ENCODE measurements around the gene MAP7D1.
"Not testable (repeated sequence)": the region's sequence is repeated elsewhere in the genome, so short reads cannot be mapped to it uniquely, and the experiment has no call there.

MAP7D1 gene

DNA sequence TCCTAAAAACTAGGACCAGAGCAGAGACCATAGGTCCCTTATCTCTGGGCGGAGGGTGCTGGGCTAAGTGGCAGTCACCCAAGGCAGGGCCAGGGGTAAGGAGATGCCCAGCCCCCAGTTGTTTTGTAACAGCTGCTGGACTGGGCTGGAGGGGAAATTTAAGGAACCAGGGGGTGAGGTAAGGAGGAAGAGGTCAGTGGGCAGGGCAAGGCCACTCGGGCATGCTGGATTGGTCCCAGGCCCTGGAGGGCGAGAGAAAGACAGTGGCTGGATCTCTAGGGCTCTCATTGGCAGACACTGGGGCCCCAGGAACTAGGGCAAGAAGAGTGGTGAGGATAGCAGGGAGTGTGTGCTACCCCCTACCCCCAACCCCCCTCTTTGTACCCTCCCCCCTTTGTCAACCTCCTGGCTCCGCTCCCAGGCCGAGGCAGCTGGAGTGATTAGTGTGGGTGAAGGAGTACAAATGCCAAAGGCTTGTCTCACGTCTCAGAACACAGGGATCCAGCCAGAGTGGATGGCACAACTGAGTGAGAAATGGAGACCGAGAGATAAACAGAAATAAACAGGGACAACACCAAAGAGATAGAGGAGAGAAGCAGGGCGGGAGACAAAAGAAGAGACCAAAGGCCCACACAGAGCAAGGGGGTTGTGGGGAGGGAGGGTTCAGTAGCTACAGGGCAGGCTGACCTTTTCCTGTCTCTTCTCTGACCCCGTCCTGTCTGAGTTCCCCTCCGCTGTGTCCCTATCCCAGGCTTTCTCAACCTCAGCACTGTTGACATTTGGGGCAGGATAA, 47.8 kb downstream of the MAP7D1 start:
- no peak for DNase-seq (ENCODE audit: low spot score)

DNA sequence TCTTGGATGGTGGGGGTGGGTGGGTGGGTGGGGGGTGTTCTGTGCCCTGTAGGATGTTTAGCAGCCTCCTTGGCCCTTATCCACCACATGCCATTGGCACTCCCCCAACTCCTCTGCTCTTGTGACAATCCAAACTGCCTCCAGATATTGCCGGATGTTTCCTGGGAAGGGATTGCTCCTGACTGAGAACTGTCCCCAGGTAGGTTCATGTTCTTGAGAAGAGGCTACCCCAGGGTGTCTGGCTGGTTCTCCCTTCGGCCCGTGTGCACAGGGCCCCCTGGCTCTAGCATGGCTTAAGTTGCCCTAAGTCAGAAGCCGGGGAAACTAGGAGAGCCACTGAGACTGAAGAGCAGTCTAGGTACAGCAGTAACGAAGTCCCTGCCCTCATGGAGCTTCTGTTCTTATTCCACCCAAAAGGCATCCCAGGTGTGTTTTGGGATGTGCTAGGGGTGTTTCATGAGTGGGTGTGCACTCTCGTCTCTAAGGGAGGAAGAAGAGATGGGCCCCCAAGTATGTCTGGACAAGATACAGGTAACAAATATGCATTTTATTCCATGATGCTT, 48.5 kb downstream of the MAP7D1 start:
- DNase-seq (ENCODE audit: low spot score) = no peak

DNA sequence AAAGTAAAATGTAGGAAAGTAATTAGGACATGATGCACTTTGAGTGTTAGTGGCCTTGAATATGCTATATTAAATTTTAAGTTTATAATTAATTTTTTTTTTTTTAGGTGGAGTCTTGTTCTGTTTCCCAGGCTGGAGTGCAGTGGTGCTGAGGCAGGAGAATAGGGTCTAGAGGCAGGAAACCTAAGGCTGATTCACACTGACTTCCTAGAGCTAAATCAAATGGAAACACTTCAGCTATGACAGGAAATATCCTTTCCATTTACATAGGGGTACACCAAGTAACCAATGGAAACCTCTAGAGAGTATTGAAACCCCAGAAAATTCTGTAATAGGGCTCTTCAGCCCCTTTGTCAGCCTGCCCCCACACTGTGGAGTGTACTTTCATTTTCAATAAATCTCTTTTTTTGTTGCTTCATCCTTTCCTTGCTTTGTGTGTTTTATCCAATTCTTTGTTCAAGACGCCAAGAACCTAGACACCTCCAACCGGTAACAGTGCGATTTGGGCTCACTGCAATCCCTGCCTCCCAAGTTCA, 50.4 kb downstream of the MAP7D1 start:
- no peak for DNase-seq (ENCODE audit: low spot score)

GRCh38 chr1:36207339-36207738, 51.4 kb downstream of the MAP7D1 start:
- no peak for DNase-seq (ENCODE audit: low spot score)

- no peak for DNase-seq (ENCODE audit: low spot score)
Measured at GRCh38 chr1:36208978-36209703, 53.2 kb downstream of the MAP7D1 start.

GRCh38 chr1:36211307-36211706, 55.3 kb downstream of the MAP7D1 start:
- no peak for DNase-seq (ENCODE audit: low spot score)

- DNase-seq (ENCODE audit: low spot score) = no peak
Measured at GRCh38 chr1:36211841-36212240, 55.9 kb downstream of the MAP7D1 start.

DNA sequence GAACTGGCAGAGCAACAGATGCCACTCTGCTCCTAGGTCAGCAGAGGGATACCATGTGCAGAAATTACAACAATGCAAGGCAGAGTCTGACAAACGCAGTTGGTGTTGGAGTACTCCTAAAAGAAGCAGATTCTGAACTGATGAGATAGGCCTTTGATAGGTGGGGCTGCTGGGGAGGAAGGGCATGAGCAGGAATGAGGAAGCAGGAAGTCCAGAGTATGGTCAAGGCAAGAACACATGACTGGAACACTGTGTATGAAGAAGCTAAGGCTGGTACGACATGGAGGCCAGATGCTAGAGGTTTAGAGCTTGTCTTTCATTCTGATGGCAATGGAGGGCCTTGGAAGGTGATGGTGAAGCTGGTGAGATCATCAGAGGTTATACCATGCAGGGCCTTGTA, 56.8 kb downstream of the MAP7D1 start:
- DNase-seq (ENCODE audit: low spot score) = no peak

- DNase-seq (ENCODE audit: low spot score) = no peak
Measured at GRCh38 chr1:36217670-36218069, 61.7 kb downstream of the MAP7D1 start.

GRCh38 chr1:36221901-36222300, 65.9 kb downstream of the MAP7D1 start:
- DNase-seq (ENCODE audit: low spot score) = not testable (repeated sequence)

DNA sequence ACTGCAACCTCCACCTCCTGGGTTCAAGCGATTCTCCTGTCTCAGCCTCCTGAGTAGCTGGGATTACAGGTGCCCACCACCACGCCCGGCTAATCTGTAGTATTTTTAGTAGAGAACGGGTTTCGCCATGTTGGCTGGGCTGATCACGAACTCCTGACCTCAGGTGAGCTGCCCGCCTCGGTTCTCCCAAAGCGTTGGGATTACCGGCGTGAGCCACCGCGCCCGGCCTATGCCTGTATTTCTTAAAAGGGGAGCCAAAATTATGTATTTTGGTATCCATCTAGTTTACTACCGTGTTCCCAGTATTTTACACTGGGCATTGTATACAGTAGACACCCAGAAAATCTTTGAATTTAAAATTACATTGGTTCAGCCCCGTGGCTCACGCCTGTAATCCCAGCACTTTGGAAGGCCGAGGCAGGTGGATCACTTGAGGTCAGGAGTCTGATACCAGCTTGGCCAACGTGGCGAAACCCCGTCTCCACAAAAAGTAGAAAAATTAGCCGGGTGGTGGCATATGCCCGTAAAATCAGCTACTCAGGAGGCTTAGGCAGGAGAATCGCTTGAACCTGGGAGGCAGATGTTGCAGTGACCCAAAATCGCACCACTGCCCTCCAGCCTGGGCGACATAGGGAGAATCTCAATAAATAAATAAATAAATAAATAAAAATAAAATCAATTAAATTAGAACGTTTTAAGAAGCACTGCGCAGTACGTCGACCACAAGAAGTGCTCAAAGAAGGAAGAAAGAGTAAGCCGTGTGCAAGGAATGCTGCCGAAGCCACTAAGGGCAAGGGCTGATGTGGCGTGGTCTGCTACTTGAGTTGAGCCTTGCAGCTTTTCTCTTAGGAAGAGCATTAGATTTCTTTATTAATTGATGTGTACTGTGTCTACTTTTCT, 66.8 kb downstream of the MAP7D1 start:
- no peak for DNase-seq (ENCODE audit: low spot score)

DNA sequence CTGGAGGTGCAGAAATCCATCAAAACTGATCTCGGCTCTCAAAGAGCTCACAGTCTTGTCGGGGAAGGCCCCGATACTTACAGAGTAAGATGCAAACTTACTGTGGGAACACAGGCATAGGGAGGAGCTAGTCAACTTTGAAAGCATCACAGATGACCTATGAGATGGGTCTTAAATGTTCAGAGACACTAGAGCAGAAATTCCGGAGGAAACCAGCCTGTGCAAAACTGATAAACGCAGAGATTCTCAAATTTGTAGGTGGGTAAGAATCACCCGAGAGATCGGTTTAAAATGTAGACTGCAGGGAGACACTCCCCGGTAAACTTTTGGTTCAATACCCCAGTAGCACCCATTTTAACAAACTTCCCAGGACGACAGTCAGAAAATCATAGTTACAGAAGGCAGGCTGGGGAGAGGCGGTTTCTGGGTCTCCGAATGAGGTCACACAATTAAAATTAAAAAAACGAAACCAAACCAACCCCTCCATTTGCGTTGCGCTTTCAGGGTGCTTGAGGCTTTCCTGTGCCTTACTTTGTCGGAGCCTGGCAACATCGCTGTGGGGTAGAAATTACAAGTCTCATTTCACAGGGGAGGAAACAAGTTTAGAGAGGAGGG, 67.5 kb downstream of the MAP7D1 start:
- DNase-seq (ENCODE audit: low spot score) = peak; percentile 40

DNA sequence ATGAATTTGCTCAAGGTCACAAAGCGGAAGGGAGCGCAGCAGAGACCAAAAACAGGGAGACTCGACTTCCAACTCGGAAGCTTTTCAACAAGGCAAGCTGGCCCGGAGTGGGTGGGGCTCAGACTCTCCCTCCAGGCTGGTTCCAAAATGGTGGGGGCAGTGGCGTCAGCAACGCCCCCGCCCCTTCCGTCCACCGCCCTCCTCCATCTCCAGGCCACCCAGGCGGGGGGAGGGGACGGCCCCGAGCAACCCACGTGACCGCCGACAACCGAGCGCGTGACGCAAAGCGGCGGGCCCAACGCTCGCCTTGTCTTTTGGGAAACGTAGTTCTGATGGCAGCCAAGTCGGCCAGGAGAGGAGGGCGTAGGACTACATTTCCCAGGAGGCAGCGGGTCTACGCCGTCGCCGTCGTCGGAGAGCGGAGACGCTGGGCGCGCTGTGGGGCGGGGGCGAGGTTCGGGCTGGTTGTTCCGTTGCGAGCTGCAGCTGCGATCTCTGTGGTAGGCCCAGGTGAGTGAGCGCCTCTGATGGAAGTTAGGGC, 68.1 kb downstream of the MAP7D1 start, which contains the start of gene THRAP3:
THRAP3 (plus strand) TSS at position 448 of the 541 bp plus-strand sequence. CDS start 58,121 bp downstream, outside the sequence.
- DNase-seq (ENCODE audit: low spot score) = peak; percentile 97

DNA sequence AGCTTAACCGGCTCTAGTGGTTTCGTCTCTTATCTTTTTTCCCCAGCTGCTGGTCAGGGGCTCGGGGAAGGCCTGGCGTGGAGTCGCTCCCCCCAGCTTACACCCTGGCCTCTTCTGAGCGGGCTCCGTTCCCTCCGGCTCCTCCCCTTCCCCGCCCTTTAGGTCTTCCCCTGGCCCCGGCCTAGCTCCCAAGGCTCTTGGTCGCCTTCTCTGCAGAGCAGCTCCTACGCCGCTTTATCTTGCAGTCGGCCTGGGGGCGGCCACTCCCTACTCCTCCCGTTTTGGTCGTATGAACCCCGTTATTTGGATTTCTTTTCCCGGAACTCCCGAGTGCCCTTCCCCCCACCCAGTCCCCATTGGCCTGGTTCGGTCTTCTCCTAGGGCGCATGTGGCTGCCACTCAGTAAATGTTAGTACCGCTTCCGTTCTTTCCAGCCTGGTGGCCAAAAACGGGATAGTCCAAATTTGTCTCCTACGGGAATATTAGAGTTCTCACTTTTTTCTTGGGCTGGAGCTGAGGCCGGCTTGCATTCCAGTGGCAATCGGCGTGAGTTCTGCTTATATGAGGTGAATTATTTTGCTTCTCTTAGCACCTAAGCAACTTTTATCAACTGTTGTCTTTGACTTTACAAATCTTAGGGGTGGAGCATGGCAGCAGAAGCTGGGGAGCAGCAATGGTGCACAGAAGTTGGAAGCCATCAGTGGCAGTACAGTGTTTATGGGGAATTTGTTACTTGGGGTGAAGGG, 68.8 kb downstream of the MAP7D1 start:
- peak; percentile 86 for DNase-seq (ENCODE audit: low spot score)

DNA sequence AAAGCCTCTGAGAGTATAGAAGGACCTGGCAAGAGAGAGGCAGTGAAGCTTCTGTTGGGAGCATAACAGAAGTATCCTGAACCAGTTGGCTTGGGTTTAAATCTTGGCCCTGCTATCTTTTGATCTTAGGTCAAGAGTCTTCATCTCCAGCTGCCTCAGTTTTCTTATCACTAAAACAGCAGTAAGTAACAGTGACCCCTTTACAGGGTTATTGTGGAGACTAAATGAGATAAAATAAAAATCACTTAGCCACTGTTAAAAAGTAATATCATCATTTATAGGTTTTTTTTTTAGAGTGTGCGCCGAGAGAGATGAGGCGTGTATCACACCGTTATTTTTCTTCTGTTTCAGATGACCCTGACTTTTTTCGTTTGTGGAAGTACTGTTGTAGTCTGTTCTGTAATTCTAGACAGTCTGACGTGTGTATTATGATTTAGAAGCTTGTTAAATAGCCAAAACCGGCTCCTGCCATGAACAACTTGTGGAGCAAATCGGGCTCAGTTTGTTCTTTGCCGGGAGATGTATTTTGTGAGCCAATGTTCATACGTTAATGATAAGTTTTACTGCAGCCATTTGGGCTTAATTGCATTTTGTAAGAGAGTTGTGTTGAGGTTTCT, 69.4 kb downstream of the MAP7D1 start:
- no peak for DNase-seq (ENCODE audit: low spot score)

DNA sequence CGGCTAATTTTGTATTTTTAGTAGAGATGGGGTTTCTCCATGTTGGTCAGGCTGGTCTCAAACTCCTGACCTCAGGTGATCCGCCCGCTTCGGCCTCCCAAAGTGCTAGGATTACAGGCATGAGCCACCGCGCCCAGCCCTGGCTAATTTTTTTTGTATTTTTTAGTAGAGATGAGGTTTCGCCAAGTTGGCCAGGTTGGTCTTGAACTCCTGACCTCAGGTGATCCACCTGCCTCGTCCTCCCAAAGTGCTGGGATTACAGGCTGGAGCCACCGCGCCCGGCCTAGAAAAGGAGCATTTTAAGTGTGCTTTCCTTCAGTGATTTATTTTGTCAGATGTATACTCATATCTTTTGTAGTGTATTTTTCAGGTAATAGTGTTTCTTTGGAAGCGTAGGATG, 74.3 kb downstream of the MAP7D1 start:
- DNase-seq (ENCODE audit: low spot score) = not testable (repeated sequence)

Data from COLO829 (cell line).